HL-60 (cell line): ENCODE data around the gene PTF1A.

Experiments
- CTCF ChIP-seq: IDR thresholded peaks from one replicate; pipeline ENCODE4 v1.5.1; 2011; ENCODE audit warnings: low read length, control low read depth, inconsistent platforms; ENCODE audit not compliant: insufficient read depth
- POLR2AphosphoS5 ChIP-seq: IDR thresholded peaks from 2 replicates; pipeline ENCODE4 v1.6.1; 2012; ENCODE audit warnings: low read depth

GRCh38 chr10:23186697-23187096, 5.4 kb upstream of the PTF1A start:
- TF ChIP-seq CTCF (no peak), POLR2AphosphoS5 (no peak)
